Measurements from ENCODE around the gene EYS. TPM values are rescaled to one million over a fixed set of nuclear protein-coding genes. Genes with fewer than 3 reads are reported as not detected.
"Not testable (repeated sequence)": the region's sequence is repeated elsewhere in the genome, so short reads cannot be mapped to it uniquely, and the experiment has no call there.

EYS gene
- total and polyA plus RNA-seq, 4 donors: 0.08 to 0.63 (median 0.36) TPM

- TF ChIP-seq HNF4A (conservative IDR thresholded peaks at IDR 0.05): no peak
- TF ChIP-seq JUND (IDR thresholded peaks at IDR 0.05): no peak
- no peak for TF ChIP-seq FOXA1 (IDR thresholded peaks at IDR 0.05)
- TF ChIP-seq EGR1 (IDR thresholded peaks at IDR 0.05; ENCODE audit: low read depth in 2 of 2): no peak
- TF ChIP-seq GABPA (IDR thresholded peaks at IDR 0.05 in 1 of 2, conservative IDR thresholded peaks at IDR 0.05 in 1 of 2): no peak
- TF ChIP-seq SP1 (IDR thresholded peaks at IDR 0.05): no peak
- no peak for TF ChIP-seq YY1 (IDR thresholded peaks at IDR 0.05)
- no peak for TF ChIP-seq NR2F2 (IDR thresholded peaks at IDR 0.05)
- TF ChIP-seq HNF4G (IDR thresholded peaks at IDR 0.05): no peak
- no peak for TF ChIP-seq ZBTB33 (IDR thresholded peaks at IDR 0.05)
- TF ChIP-seq TAF1 (conservative IDR thresholded peaks at IDR 0.05): no peak
- TF ChIP-seq CTCF (IDR thresholded peaks at IDR 0.05; ENCODE audit: low read depth, low read length, missing input control): no peak
- TF ChIP-seq RXRA (IDR thresholded peaks at IDR 0.05): no peak
- no peak for TF ChIP-seq ATF3 (IDR thresholded peaks at IDR 0.05)
- no peak for TF ChIP-seq FOXA2 (IDR thresholded peaks at IDR 0.05)
- TF ChIP-seq REST (IDR thresholded peaks at IDR 0.05): no peak
- TF ChIP-seq MAX (IDR thresholded peaks at IDR 0.05): no peak
- Histone ChIP-seq H3K36me3 (ENCODE audit: control insufficient read depth in 4 of 4, insufficient read depth in 3 of 4, low read depth in 1 of 4, low read length in 3 of 4) (no peaks in the 10 kb centered on the region), H3K9ac (ENCODE audit: low read depth in 1 of 2, low read length in 2 of 2) (no peak overlapping the region), H3K27ac (ENCODE audit: low read depth in 1 of 2, low read length in 2 of 2) (peak overlapping the region in 1 of 2 donors; percentile 20), H3K4me3 (ENCODE audit: low read depth in 1 of 3, low read length in 3 of 3) (no peak overlapping the region), H3K27me3 (ENCODE audit: control insufficient read depth in 4 of 4, insufficient read depth in 4 of 4, low read length in 3 of 4) (no peaks in the 10 kb centered on the region), H3K9me3 (ENCODE audit: control insufficient read depth in 4 of 4, low read length in 3 of 4) (no peaks in the 10 kb centered on the region), H3K4me1 (ENCODE audit: control insufficient read depth in 4 of 4, insufficient read depth in 4 of 4, low read length in 3 of 4) (no peaks in the 10 kb centered on the region)
- no peak for DNase-seq (ENCODE audit: low spot score)
- 80% methylated on average over 4 of the region's 4 CpGs for WGBS
These were observed 1672.7 kb downstream of the EYS start for GRCh38 chr6:64034291-64034690.

GRCh38 chr6:64030950-64031618 is 1675.9 kb downstream of the EYS start:
- not testable (repeated sequence) for H3K9ac ChIP-seq (ENCODE audit: low read depth in 1 of 2, low read length in 2 of 2); H3K9me3 ChIP-seq (ENCODE audit: control insufficient read depth in 4 of 4, low read length in 3 of 4); H3K36me3 ChIP-seq (ENCODE audit: control insufficient read depth in 4 of 4, insufficient read depth in 3 of 4, low read depth in 1 of 4, low read length in 3 of 4); H3K4me1 ChIP-seq (ENCODE audit: control insufficient read depth in 4 of 4, insufficient read depth in 4 of 4, low read length in 3 of 4); H3K27ac ChIP-seq (ENCODE audit: low read depth in 1 of 2, low read length in 2 of 2); DNase-seq (ENCODE audit: low spot score); H3K27me3 ChIP-seq (ENCODE audit: control insufficient read depth in 4 of 4, insufficient read depth in 4 of 4, low read length in 3 of 4); H3K4me3 ChIP-seq (ENCODE audit: low read depth in 1 of 3, low read length in 3 of 3)
- WGBS: 94% methylated on average over 21 of the region's 21 CpGs
